ENCODE data around the gene MICAL2.

DNA sequence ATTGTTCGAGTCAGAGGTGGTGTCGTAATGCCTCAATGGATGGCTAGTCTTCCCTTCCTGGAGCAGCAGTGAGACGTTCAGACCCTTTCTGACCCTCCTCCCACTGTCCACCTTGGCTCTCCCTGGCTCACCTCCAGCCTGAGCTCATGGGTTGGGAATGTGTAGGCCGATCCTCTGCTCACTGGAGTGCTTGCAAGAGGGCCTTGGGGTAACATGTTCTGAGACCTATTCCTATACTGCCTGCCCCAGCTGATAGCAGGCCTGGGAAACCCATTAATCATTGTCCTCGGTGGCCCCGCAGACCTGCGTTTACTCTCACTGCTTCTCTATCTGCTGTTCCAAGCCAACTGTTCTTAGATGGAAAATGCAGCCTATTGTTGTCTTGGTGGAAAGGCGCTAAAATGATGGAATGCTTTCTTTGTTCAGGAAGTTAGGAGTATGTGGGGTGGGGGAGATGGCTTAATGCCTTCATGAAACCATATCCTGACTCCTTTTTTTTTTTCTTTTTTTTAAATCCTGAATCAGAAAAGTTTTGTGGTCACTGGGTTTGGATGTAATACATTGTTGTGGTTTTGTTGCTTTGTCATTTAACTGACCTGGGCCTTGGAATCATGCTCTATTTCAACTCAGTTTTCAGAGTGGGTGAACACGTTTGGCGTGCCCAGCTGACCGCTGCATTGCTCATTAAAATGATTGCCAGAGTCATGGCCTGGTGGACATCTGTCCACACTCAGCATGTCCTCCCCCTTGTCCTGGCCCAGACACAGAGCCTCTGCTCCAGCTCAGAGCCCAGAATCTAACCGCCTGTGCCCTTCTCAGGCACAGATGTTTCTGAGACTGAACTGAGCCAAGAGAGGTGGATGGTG is 72.5 kb downstream of the MICAL2 start:
- TF ChIP-seq TAF1 (IDR thresholded peaks at IDR 0.05; ENCODE audit: low read depth, low read length) (no peak), POLR2A (IDR thresholded peaks at IDR 0.05; ENCODE audit: low read depth, low read length) (no peak), POLR2AphosphoS5 (IDR thresholded peaks at IDR 0.05; ENCODE audit: low read depth, low read length) (no peak), SPI1 (IDR thresholded peaks at IDR 0.05; ENCODE audit: low read depth, low read length) (no peak)
